Neural cell (in vitro differentiated cells): Measurements from ENCODE around the gene SPECC1.

ENCODE experiments used
- CTCF ChIP-seq: fragments of 450-650 bp; IDR thresholded peaks from 2 replicates; pipeline ENCODE4 v1.5.1; 2014; ENCODE audit warnings: antibody characterized with exemption, mild to moderate bottlenecking, moderate library complexity; ENCODE audit not compliant: poor library complexity, severe bottlenecking
- EZH2 ChIP-seq: fragments of 200-600, 300-800 bp; shearing (Covaris generic), sonication (generic); IDR thresholded peaks from 2 replicates; pipeline ENCODE4 v1.6.1; 2014; ENCODE audit warnings: antibody characterized with exemption, low read length, borderline replicate concordance, mild to moderate bottlenecking; ENCODE audit not compliant: insufficient read depth, poor library complexity, severe bottlenecking
- MXI1 ChIP-seq: fragments of 450-650 bp; conservative IDR thresholded peaks from 2 replicates; pipeline ENCODE4 v1.6.1; 2014; ENCODE audit warnings: antibody characterized with exemption, mild to moderate bottlenecking; ENCODE audit not compliant: poor library complexity, severe bottlenecking
- TF ChIP-seq, protein P1 (sequence below): IDR thresholded peaks from 2 replicates; pipeline ENCODE4 v1.6.1; 2012; ENCODE audit warnings: borderline replicate concordance

- no peak for TF ChIP-seq CTCF
- no peak for TF ChIP-seq EZH2
- TF ChIP-seq, protein P1, sequence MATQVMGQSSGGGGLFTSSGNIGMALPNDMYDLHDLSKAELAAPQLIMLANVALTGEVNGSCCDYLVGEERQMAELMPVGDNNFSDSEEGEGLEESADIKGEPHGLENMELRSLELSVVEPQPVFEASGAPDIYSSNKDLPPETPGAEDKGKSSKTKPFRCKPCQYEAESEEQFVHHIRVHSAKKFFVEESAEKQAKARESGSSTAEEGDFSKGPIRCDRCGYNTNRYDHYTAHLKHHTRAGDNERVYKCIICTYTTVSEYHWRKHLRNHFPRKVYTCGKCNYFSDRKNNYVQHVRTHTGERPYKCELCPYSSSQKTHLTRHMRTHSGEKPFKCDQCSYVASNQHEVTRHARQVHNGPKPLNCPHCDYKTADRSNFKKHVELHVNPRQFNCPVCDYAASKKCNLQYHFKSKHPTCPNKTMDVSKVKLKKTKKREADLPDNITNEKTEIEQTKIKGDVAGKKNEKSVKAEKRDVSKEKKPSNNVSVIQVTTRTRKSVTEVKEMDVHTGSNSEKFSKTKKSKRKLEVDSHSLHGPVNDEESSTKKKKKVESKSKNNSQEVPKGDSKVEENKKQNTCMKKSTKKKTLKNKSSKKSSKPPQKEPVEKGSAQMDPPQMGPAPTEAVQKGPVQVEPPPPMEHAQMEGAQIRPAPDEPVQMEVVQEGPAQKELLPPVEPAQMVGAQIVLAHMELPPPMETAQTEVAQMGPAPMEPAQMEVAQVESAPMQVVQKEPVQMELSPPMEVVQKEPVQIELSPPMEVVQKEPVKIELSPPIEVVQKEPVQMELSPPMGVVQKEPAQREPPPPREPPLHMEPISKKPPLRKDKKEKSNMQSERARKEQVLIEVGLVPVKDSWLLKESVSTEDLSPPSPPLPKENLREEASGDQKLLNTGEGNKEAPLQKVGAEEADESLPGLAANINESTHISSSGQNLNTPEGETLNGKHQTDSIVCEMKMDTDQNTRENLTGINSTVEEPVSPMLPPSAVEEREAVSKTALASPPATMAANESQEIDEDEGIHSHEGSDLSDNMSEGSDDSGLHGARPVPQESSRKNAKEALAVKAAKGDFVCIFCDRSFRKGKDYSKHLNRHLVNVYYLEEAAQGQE: no peak
- TF ChIP-seq MXI1: no peak
Measured at GRCh38 chr17:20256144-20256543, 247.0 kb downstream of the SPECC1 start.
